Upper lobe of right lung (tissue), 1 donor: Measurements from ENCODE around the gene LRRC49. TPM values are rescaled to one million over a fixed set of nuclear protein-coding genes. Genes with fewer than 3 reads are reported as not detected.
A peak's percentile ranks its signal among the peaks of the same experiment; 100 is the strongest.

Source experiments
- ATAC-seq: fragments of 200-7000 bp; cut with Tn5 transposase; one replicate; pipeline ENCODE4 v1.9.1; 2020; ENCODE audit warnings: mild to moderate bottlenecking, moderate library complexity
- DNase-seq: peaks from one replicate; pipeline ENCODE4 v3.0.0-alpha.2; 2020
- H3K27ac ChIP-seq: fragments of 200-600 bp; one replicate; pipeline ENCODE4 v1.8.0; 2022
- H3K27me3 ChIP-seq: fragments of 200-600 bp; one replicate; pipeline ENCODE4 v1.8.0; 2022; ENCODE audit warnings: mild to moderate bottlenecking
- H3K36me3 ChIP-seq: fragments of 200-600 bp; one replicate; pipeline ENCODE4 v1.8.0; 2022
- H3K4me1 ChIP-seq: fragments of 200-600 bp; one replicate; pipeline ENCODE4 v1.8.0; 2022
- H3K4me3 ChIP-seq: fragments of 200-600 bp; one replicate; pipeline ENCODE4 v1.8.0; 2022; ENCODE audit warnings: mild to moderate bottlenecking
- H3K9me3 ChIP-seq: fragments of 200-600 bp; one replicate; pipeline ENCODE4 v1.8.0; 2022
- intact Hi-C: fragments of 100-400 bp; cut with DNase I; formaldehyde crosslinking; loops from one replicate; pipeline ENCODE4 v1.11.0; 2022
- total RNA-seq: library from RNA; stranded (reverse); fragmentation: NEBNext Ultra II Directional; extraction: Animal tissue kit (Norgen Biotek cat#: 25700); gene quantifications from one replicate; pipeline ENCODE4 v1.2.1, GENCODE V29; 2021
- TF ChIP-seq, protein P1 (sequence below): fragments of 200-600 bp; IDR thresholded peaks from one replicate; pipeline ENCODE4 v1.8.0; 2022; ENCODE audit warnings: antibody characterized with exemption
- donor health status: DM: no; HTN: yes; CAD: no; lungs with severe emphysema.

Gene LRRC49
- total RNA-seq, 1 donor from 2014 or later = 4.3 TPM

DNA sequence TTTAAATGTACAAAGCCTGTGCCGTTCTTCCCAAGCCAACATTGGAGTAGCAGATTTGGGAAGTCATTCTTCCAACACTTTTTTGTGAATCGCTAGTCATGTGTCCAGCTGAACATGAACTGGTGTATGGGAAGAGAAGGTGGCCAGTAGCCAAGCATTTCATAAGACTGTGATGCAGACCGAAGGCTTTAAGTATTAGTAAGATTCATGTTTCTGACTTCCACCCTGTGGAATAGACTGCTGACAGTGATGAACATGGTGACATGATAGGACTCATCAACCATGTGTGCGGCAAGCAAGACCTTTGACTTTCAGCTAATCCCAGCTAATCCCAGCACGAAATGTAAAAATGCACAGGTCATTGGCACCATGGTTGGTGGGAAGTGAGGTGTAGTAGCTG is 174.4 kb downstream of the LRRC49 start:
- intact Hi-C loops = no loop called here
- no peaks in the 10 kb centered on the region for H3K9me3 ChIP-seq
- TF ChIP-seq, protein P1, sequence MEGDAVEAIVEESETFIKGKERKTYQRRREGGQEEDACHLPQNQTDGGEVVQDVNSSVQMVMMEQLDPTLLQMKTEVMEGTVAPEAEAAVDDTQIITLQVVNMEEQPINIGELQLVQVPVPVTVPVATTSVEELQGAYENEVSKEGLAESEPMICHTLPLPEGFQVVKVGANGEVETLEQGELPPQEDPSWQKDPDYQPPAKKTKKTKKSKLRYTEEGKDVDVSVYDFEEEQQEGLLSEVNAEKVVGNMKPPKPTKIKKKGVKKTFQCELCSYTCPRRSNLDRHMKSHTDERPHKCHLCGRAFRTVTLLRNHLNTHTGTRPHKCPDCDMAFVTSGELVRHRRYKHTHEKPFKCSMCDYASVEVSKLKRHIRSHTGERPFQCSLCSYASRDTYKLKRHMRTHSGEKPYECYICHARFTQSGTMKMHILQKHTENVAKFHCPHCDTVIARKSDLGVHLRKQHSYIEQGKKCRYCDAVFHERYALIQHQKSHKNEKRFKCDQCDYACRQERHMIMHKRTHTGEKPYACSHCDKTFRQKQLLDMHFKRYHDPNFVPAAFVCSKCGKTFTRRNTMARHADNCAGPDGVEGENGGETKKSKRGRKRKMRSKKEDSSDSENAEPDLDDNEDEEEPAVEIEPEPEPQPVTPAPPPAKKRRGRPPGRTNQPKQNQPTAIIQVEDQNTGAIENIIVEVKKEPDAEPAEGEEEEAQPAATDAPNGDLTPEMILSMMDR = no peak
- no peak overlapping the region for H3K27ac ChIP-seq
- no peaks in the 10 kb centered on the region for H3K36me3 ChIP-seq
- DNase-seq (no peak), ATAC-seq (peak; percentile 23)
- H3K4me1 ChIP-seq = no peaks in the 10 kb centered on the region
- no peaks in the 10 kb centered on the region for H3K27me3 ChIP-seq
- no peak overlapping the region for H3K4me3 ChIP-seq

DNA sequence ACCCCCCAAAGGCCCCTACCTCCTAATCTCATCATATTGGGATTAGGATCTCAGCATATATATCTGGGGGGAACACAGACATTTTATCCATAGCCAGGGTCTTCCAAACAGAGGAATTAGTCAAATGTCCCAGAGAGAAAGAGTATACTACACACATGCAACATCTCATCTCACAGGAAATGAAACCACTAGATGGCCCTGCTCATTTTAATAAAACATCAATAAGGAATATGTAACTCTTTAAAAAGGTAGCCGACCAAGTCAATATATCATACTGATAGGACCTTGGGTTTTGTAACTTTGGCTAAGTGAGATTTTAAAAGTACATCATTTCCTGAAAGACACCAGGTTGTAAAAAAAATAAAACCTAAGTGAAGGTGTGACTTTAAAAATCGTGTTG is 177.1 kb downstream of the LRRC49 start:
- no peaks in the 10 kb centered on the region for H3K27me3 ChIP-seq
- H3K36me3 ChIP-seq = no peaks in the 10 kb centered on the region
- no peak overlapping the region for H3K4me3 ChIP-seq
- H3K9me3 ChIP-seq = no peaks in the 10 kb centered on the region
- DNase-seq (no peak), ATAC-seq (no peak)
- intact Hi-C loops = no loop called here
- H3K27ac ChIP-seq = no peak overlapping the region
- TF ChIP-seq, protein P1 = no peak
- H3K4me1 ChIP-seq = no peaks in the 10 kb centered on the region

DNA sequence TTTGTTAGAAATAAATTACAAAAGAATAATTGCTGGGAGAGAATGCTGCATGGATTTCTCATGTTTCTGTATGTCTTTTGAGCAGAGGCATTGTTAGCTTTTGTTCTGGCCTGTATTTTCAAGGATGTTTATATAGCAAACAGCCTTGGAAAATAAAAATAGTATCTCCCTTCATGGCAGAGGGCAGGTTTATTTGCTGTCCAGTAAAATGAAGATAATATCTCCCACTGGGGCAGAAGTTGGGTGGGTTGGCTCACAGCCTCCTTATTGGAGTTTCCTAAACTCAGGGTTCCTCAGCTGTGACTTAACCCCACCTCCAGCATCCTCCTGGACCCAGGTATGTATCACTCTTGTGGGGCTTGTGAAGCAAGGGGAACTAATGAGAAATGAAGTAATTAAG is 178.9 kb downstream of the LRRC49 start:
- DNase-seq = no peak
- Histone ChIP-seq H3K4me1 (no peaks in the 10 kb centered on the region), H3K4me3 (no peak overlapping the region), H3K36me3 (no peaks in the 10 kb centered on the region), H3K27ac (no peak overlapping the region), H3K27me3 (no peaks in the 10 kb centered on the region), H3K9me3 (no peaks in the 10 kb centered on the region)
- intact Hi-C loops = no loop called here
- no peak for ATAC-seq
- TF ChIP-seq, protein P1 = no peak

DNA sequence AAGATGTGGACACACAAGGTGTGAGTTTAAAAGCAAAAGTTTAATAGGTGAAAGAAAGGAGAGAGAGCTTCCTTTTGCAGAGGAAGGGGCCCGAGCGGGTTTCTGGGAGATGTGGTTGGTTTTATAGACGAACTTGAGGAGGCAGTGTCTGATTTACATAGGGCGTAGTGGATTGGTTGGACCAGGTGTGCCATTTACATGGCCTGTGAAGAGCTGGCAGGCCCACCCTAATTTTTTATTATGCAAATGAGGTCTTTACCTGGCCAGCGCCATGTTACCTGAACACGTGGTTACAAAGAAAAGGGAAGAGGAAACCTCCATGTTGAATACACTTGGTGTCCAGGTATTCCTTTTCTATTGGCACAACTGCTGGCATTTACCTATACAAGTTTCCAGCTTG is 179.8 kb downstream of the LRRC49 start:
- no peaks in the 10 kb centered on the region for H3K36me3 ChIP-seq
- no peaks in the 10 kb centered on the region for H3K9me3 ChIP-seq
- no peaks in the 10 kb centered on the region for H3K4me1 ChIP-seq
- no peaks in the 10 kb centered on the region for H3K27me3 ChIP-seq
- no peak for DNase-seq
- ATAC-seq = no peak
- H3K4me3 ChIP-seq = no peak overlapping the region
- H3K27ac ChIP-seq = no peak overlapping the region
- intact Hi-C loops = no loop called here
- TF ChIP-seq, protein P1 = no peak

DNA sequence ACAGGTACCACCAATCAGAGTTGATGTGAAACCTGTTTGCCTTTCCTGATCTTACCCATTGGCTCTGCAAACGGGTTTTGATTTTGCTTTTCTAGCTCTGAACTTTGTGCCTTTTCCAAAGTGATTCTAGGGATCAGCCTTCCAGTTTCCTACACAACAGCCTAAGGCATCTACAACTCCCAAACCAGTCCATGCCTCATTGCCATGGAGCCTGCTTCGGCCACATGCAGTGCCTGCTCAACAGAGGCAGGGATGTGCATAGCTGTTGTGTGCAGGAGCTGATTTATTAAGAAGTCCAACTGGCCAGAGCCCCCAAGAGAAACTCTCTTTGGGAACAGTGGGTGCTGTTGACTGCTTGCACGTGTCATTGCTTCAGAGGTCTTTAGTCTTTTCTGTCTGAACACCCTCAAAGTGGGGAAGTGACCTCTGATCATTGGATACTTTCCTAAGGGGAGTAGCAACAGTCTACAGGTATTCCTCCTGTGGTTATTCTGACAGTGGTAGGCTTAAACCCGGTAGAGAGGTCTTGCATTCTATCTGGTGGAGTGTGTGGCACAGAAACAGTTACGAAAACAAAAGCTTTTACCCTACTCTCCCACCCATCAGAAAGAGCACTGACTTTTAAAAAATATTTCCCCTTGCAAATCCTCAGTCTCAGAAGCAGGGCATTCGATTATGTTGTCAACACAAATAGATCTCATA is 186.0 kb downstream of the LRRC49 start:
- Histone ChIP-seq H3K4me1 (peaks cover 6% of the 10 kb centered on the region), H3K27ac (no peak overlapping the region), H3K36me3 (no peaks in the 10 kb centered on the region), H3K9me3 (no peaks in the 10 kb centered on the region), H3K27me3 (no peaks in the 10 kb centered on the region), H3K4me3 (no peak overlapping the region)
- TF ChIP-seq, protein P1 = no peak
- intact Hi-C loops = no loop called here
- no peak for DNase-seq
- ATAC-seq = no peak
